Bronchus fibroblast of lung (primary cell): Measurements from ENCODE around the gene ACOT6. TPM values are rescaled to one million over a fixed set of nuclear protein-coding genes. Genes with fewer than 3 reads are reported as not detected.

Experiments used
- total RNA-seq: library from RNA; depleted of rRNA; stranded (reverse); fragments of >200 nt; gene quantifications from 2 replicates; pipeline ENCODE4 v1.2.3, GENCODE V29; 2015

The ACOT6 gene, protein sequence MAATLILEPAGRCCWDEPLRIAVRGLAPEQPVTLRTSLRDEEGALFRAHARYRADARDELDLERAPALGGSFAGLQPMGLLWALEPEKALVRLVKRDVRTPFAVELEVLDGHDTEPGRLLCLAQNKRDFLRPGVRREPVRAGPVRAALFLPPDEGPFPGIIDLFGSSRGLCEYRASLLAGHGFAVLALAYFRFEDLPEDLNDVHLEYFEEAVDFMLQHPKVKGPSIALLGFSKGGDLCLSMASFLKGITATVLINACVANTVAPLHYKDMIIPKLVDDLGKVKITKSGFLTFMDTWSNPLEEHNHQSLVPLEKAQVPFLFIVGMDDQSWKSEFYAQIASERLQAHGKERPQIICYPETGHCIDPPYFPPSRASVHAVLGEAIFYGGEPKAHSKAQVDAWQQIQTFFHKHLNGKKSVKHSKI
- total RNA-seq: not detected in 2 replicates

DNA sequence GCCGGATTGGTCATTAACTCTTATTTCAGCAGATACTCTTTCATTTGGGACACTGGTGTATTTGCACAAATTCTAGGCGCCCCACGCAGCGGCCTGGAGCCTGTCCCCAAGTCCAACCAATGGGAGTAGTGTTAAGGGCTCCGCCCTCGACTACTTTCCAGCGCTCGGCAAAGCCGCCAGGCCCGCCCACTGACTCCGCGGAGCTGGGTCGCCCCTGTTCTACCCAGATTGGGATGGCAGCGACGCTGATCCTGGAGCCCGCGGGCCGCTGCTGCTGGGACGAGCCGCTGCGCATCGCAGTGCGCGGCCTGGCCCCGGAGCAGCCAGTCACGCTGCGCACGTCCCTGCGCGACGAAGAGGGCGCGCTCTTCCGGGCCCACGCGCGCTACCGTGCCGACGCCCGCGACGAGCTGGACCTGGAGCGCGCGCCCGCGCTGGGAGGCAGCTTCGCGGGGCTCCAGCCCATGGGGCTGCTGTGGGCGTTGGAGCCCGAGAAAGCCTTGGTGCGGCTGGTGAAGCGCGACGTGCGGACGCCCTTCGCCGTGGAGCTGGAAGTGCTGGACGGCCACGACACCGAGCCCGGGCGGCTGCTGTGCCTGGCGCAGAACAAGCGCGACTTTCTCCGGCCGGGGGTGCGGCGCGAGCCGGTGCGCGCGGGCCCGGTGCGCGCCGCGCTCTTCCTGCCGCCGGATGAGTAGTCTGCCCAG lies at the start of gene ACOT6:
Gene ACOT6, plus strand, starts transcription at position 179 of the 707 bp plus-strand sequence. Its CDS starts 55 bp downstream, at position 234.

DNA sequence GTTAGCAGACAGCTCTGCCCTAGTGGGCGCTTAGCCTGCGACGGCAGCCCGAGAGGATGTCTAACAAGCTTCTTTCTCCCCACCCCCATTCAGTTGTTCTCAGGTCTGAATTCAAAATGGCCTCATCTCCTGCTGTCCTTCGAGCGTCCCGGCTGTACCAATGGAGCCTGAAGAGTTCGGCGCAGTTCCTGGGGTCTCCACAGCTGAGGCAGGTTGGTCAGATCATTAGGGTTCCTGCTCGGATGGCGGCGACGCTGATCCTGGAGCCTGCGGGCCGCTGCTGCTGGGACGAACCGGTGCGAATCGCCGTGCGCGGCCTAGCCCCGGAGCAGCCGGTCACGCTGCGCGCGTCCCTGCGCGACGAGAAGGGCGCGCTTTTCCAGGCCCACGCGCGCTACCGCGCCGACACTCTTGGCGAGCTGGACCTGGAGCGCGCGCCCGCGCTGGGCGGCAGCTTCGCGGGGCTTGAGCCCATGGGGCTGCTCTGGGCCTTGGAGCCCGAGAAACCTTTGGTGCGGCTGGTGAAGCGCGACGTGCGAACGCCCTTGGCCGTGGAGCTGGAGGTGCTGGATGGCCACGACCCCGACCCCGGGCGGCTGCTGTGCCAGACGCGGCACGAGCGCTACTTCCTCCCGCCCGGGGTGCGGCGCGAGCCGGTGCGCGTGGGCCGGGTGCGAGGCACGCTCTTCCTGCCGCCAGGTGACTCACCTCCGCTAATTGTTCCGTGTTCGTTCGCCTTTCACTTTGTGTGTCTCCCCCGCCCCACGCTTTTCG lies 42.9 kb upstream of the ACOT6 start, which contains the start of gene ACOT2:
Gene ACOT2, plus strand, starts transcription at position 29 of the 774 bp plus-strand sequence. Its CDS starts 28 bp downstream, at position 57.

DNA sequence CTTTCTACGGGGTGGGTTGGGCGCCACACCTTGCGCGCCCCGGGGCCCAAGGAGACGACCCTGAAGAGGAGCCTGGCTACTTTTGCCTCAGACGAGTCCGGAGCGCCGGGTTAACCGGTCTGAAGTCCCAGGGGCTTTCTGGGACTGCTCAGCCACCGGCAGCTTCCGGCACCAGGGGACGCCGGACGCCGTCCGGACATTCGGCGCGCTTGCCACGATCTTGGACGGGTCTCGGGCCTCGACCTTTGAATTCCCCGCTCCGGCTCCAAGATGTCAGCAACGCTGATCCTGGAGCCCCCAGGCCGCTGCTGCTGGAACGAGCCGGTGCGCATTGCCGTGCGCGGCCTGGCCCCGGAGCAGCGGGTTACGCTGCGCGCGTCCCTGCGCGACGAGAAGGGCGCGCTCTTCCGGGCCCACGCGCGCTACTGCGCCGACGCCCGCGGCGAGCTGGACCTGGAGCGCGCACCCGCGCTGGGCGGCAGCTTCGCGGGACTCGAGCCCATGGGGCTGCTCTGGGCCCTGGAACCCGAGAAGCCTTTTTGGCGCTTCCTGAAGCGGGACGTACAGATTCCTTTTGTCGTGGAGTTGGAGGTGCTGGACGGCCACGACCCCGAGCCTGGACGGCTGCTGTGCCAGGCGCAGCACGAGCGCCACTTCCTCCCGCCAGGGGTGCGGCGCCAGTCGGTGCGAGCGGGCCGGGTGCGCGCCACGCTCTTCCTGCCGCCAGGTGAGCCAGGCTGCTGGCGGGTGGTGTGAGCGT lies 20.4 kb upstream of the ACOT6 start, which contains the start of gene ACOT4:
Gene ACOT4, plus strand, starts transcription at position 184 of the 760 bp plus-strand sequence. Its CDS starts 87 bp downstream, at position 271.

DNA sequence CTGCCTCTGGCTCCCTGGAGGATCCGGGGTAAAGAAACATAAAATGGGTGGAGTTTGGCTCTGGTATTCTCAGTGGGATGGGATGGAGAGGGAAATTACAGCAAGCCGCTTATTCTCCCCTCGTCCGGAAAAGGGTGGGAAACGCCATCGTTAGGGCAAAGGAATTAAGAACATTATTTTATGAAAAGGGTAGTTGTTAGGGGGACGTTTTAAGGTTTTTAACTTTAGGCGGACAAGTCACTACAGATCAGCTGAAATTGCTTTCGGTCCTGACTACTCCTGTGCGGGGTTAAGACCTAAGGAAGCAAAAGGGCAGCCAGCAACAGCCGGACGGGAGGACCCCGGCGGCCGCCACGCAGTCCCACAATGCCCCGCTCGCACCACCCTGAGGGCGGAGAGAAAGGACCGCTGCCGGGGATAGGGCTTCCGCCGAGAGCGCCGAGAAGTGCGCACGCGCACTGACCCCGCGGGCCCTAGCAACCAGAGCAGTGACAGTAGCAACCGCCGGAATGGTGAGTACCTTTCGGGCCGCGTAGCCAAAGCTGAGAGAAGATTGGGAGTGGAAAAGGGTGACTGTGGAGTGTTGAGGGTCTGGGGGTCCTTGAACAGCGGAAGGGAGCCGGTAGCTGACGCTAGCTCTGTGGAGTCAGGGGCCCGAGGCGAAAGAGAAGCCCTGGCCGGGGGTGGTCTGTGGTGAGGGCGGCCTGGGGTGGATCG lies 32.4 kb downstream of the ACOT6 start, which contains the start of gene DNAL1:
Gene DNAL1, plus strand, starts transcription at position 456 of the 717 bp plus-strand sequence. Its CDS starts 54 bp downstream, at position 510.

Other genes with a start within 250 kb of the ACOT6 start
- gene NUMB, start 154.0 kb upstream of the ACOT6 start, total RNA-seq: 21.9 and 23.0 TPM in 2 replicates
- 14.5 and 15.2 TPM in 2 replicates for gene RIOX1, start 121.6 kb upstream of the ACOT6 start, total RNA-seq
- gene ACOT1, start 75.4 kb upstream of the ACOT6 start, total RNA-seq: 2.8 and 4.5 TPM in 2 replicates
- gene HEATR4, start 53.6 kb upstream of the ACOT6 start, total RNA-seq: not detected in 2 replicates
- 27.9 and 29.4 TPM in 2 replicates for gene ACOT2, start 43.3 kb upstream of the ACOT6 start, total RNA-seq
- gene ACOT4, start 20.6 kb upstream of the ACOT6 start, total RNA-seq: 1.6 and 1.8 TPM in 2 replicates
- gene DNAL1, start 32.5 kb downstream of the ACOT6 start, total RNA-seq: 3.0 and 6.1 TPM in 2 replicates
- gene PNMA1, start 101.9 kb downstream of the ACOT6 start, total RNA-seq: 17.5 and 19.5 TPM in 2 replicates
- gene PTGR2, start 239.3 kb downstream of the ACOT6 start, total RNA-seq: 6.1 and 17.8 TPM in 2 replicates